Transverse colon (tissue), 4 donors: Measurements from ENCODE around the gene NCKAP5. TPM values are rescaled to one million over a fixed set of nuclear protein-coding genes. Genes with fewer than 3 reads are reported as not detected.

Source experiments
- DNase-seq: peaks from one replicate; pipeline ENCODE4 v3.0.0-alpha.2; 2019
- H3K27ac ChIP-seq, 4 donors: fragments of 200-600 bp; sonication (generic); 2 replicates each; pipeline ENCODE4 v1.5.1; 2016 to 2018; ENCODE audit warnings: inconsistent platforms in 4 of 4
- H3K27me3 ChIP-seq: fragments of 200-600 bp; sonication (generic); 2 replicates; pipeline ENCODE4 v1.5.1; 2017; ENCODE audit warnings: inconsistent platforms
- H3K36me3 ChIP-seq, 4 donors: fragments of 200-600 bp; sonication (generic); 2 replicates each; pipeline ENCODE4 v1.5.1; 2017 to 2019; ENCODE audit warnings: inconsistent platforms in 4 of 4
- H3K4me1 ChIP-seq, 4 donors: fragments of 200-600 bp; sonication (generic); 2 replicates each; pipeline ENCODE4 v1.5.1; 2017 to 2020; ENCODE audit warnings: inconsistent platforms in 4 of 4
- H3K4me3 ChIP-seq, 4 donors: fragments of 200-600 bp; sonication (generic); 1 replicate in 1 of 4; 2 replicates in 3 of 4; pipeline versions ENCODE4 v1.5.1 to v1.6.1; 2017 to 2019; ENCODE audit warnings: inconsistent platforms in 4 of 4
- H3K9me3 ChIP-seq, 2 donors: fragments of 200-600 bp; sonication (generic); 2 replicates each; pipeline ENCODE4 v1.5.1; 2017 to 2019; ENCODE audit warnings: inconsistent platforms in 2 of 2
- EP300 ChIP-seq: sonication (generic); formaldehyde crosslinking; IDR thresholded peaks from one replicate; pipeline ENCODE4 v1.6.1; 2017; ENCODE audit warnings: antibody characterized with exemption, low read depth
- POLR2A ChIP-seq: fragments of 450-650 bp; IDR thresholded peaks from one replicate; pipeline ENCODE4 v1.6.1; 2016; ENCODE audit warnings: antibody characterized with exemption, mild to moderate bottlenecking, moderate library complexity
- POLR2AphosphoS5 ChIP-seq, 3 donors: sonication (generic); formaldehyde crosslinking; IDR thresholded peaks; one replicate each; pipeline ENCODE4 v1.6.1; 2016; ENCODE audit warnings: antibody characterized with exemption in 3 of 3
- WGBS, 2 donors: methylation state at CpG; one replicate each; pipeline ENCODE4 v1.1.5; 2018; ENCODE audit warnings: low coverage in 1 of 2; 5-methylcytosine and 5-hydroxymethylcytosine counted together
- in situ Hi-C, 4 donors: fragments of 200-750 bp; cut with MboI; loops; one replicate each; pipeline versions ENCODE4 v1.15.0 to v1.15.1; 2017; ENCODE audit warnings: low sequenced_read_pairs in 3 of 4, low pct_ligation_motif_present in 1 of 4, low pct_unique_long_range_greater_than_20kb in 1 of 4
- intact Hi-C: fragments of 100-400 bp; cut with DNase I; formaldehyde crosslinking; loops from one replicate; pipeline ENCODE4 v1.15.1; 2023; ENCODE audit warnings: low total_unique reads
- total RNA-seq, 4 donors: library from RNA; depleted of rRNA; stranded (reverse); fragments of >200 nt; gene quantifications; one replicate each; pipeline ENCODE4 v1.1.0, GENCODE V29; 2016
- TF ChIP-seq, protein P1 (sequence below), 5 experiments: fragments of 200-600 bp in 3 of 5; fragments of 450-650 bp in 2 of 5; sonication (generic) in 3 of 5; IDR thresholded peaks; 1 replicate in 2 of 5; 2 replicates in 3 of 5; pipeline ENCODE4 v1.5.1; 2016 to 2017; ENCODE audit warnings: antibody characterized with exemption in 5 of 5, inconsistent platforms in 3 of 5, mild to moderate bottlenecking in 2 of 5, moderate library complexity in 1 of 5

NCKAP5 gene
- total RNA-seq, 4 donors from 2014 or later, result 1.1 to 10.9 (median 5.0) TPM

GRCh38 chr2:133497951-133498565, 70.2 kb downstream of the NCKAP5 start:
- Histone ChIP-seq H3K4me1 (peaks cover 0 to 48% (median 17%) of the 10 kb centered on the region in 4 donors), H3K27ac (peak overlapping the region; percentile 51 to 72 (median 66)), H3K27me3 (no peaks in the 10 kb centered on the region), H3K4me3 (no peak overlapping the region), H3K9me3 (no peaks in the 10 kb centered on the region), H3K36me3 (no peaks in the 10 kb centered on the region)
- TF ChIP-seq, protein P1, sequence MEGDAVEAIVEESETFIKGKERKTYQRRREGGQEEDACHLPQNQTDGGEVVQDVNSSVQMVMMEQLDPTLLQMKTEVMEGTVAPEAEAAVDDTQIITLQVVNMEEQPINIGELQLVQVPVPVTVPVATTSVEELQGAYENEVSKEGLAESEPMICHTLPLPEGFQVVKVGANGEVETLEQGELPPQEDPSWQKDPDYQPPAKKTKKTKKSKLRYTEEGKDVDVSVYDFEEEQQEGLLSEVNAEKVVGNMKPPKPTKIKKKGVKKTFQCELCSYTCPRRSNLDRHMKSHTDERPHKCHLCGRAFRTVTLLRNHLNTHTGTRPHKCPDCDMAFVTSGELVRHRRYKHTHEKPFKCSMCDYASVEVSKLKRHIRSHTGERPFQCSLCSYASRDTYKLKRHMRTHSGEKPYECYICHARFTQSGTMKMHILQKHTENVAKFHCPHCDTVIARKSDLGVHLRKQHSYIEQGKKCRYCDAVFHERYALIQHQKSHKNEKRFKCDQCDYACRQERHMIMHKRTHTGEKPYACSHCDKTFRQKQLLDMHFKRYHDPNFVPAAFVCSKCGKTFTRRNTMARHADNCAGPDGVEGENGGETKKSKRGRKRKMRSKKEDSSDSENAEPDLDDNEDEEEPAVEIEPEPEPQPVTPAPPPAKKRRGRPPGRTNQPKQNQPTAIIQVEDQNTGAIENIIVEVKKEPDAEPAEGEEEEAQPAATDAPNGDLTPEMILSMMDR (IDR thresholded peaks at IDR 0.05), result no peak
- TF ChIP-seq POLR2A (no peak), EP300 (no peak)
- no peak for DNase-seq
- intact Hi-C loops, result no loop called here
- 29 to 40% methylated on average over 5 to 6 of the region's 6 CpGs for WGBS, 2 donors
- in situ Hi-C loops, result no loop called here

DNA sequence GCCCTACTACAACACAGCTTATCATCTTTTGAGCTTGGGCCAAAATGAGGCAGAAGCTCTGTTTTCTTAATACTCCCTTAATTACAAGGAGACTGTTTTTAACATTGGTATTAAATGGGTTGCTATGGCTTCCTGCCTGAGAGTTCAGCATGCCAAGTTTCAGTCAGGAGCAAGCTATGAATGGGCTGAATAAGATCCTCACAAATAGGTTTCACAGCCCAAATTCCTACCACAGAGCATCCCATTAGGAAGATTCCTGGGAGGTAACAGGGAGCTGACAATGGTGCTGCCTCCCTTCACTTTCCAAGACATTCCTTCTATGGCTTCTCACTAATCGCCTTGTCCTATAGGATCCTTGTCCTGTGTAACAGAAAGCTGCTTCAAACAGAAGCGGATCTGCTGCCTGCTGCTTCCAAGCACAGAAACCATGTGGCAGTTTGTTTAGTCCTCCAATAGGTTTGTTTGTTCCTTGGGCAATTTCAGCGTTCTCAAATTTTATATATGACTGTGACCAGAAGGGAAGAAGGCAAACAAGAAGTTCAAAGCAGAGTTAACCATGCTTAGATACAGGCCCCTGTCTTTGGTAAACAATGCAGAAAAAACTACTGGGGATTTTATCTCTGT, 70.9 kb downstream of the NCKAP5 start:
- Histone ChIP-seq H3K27ac (peak overlapping the region; percentile 51 to 72 (median 66)), H3K36me3 (no peaks in the 10 kb centered on the region), H3K4me1 (peaks cover 0 to 49% (median 17%) of the 10 kb centered on the region in 4 donors), H3K27me3 (no peaks in the 10 kb centered on the region), H3K9me3 (no peaks in the 10 kb centered on the region), H3K4me3 (no peak overlapping the region)
- TF ChIP-seq POLR2A, result no peak
- no peak for TF ChIP-seq POLR2AphosphoS5 (IDR thresholded peaks at IDR 0.05)
- TF ChIP-seq, protein P1 (IDR thresholded peaks at IDR 0.05), result no peak
- TF ChIP-seq EP300, result no peak
- intact Hi-C loops (no loop called here), in situ Hi-C loops (no loop called here)
- no peak for DNase-seq
- 27 to 46% methylated on average over 2 to 3 of the region's 3 CpGs for WGBS, 2 donors

DNA sequence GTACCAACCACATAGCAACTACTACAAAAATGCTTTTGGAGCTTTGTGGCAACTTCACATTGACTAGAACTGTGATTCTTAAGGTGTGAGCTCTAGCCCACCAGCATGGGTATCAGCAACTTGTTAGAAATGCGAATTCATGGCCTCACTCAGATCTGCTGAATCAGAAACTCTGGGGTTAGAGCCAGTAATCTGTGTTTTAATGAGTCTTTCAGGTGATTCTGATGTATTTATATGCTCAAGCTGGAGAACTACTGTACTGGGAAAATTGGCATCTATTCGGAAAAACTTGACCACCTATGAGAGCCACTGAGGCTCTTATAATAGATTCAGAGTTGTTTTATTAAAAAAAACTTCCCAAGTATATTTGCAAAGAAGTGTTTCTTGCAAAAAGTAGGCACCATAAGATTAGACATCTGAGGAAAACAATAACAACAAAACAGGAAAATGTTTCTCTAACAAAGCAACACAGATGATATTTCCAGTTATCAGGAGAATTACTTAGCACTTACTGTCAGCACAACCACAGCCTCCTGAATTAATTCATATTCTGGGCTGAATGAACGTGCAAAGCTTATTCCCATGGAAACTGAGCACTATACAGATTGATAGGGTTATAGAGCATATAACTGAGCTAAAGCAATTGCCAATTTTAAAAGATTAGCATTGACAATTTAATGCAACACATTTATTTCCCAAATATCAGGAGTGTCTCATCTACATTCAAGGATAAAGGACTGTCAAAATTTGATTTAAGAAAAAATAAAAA, 71.6 kb downstream of the NCKAP5 start:
- no peaks in the 10 kb centered on the region for H3K9me3 ChIP-seq
- no peaks in the 10 kb centered on the region for H3K36me3 ChIP-seq
- no peaks in the 10 kb centered on the region for H3K27me3 ChIP-seq
- 74 to 89% methylated on average over 2 to 3 of the region's 3 CpGs for WGBS, 2 donors
- H3K4me1 ChIP-seq, result peaks cover 0 to 49% (median 17%) of the 10 kb centered on the region in 4 donors
- TF ChIP-seq EP300 (no peak), POLR2AphosphoS5 (IDR thresholded peaks at IDR 0.05) (no peak), POLR2A (no peak)
- TF ChIP-seq, protein P1 (IDR thresholded peaks at IDR 0.05), result no peak
- no peak overlapping the region for H3K27ac ChIP-seq
- no peak overlapping the region for H3K4me3 ChIP-seq
- in situ Hi-C loops (no loop called here), intact Hi-C loops (no loop called here)
- no peak for DNase-seq

- no peak overlapping the region for H3K4me3 ChIP-seq
- no peaks in the 10 kb centered on the region for H3K9me3 ChIP-seq
- DNase-seq, result no peak
- peaks cover 0 to 54% (median 17%) of the 10 kb centered on the region in 4 donors for H3K4me1 ChIP-seq
- 38% methylated on average over 5 of the region's 5 CpGs; no CpG with 5 or more reads in 1 of the 2 donors for WGBS, 2 donors
- intact Hi-C loops (no loop called here), in situ Hi-C loops (no loop called here)
- no peaks in the 10 kb centered on the region for H3K27me3 ChIP-seq
- peak overlapping the region in 3 of 4 donors; percentile 11 to 51 (median 42) for H3K27ac ChIP-seq
- no peaks in the 10 kb centered on the region for H3K36me3 ChIP-seq
- TF ChIP-seq POLR2A (no peak), POLR2AphosphoS5 (IDR thresholded peaks at IDR 0.05) (no peak), EP300 (no peak)
- TF ChIP-seq, protein P1 (IDR thresholded peaks at IDR 0.05), result no peak
These were observed 73.0 kb downstream of the NCKAP5 start for GRCh38 chr2:133495226-133495625.
